ENCODE data around the gene MGST3. TPM values are rescaled to one million over a fixed set of nuclear protein-coding genes. Genes with fewer than 3 reads are reported as not detected.

Gene MGST3
- 95.6 and 153 TPM in 2 replicates for total RNA-seq

GRCh38 chr1:165630629-165631341, at the start of gene MGST3:
TSS of gene MGST3 (plus strand) at chr1:165631234. CDS start at chr1:165649848, 18,614 bp downstream.

GRCh38 chr1:165697881-165698760, 67.1 kb downstream of the MGST3 start, which contains the start of gene ALDH9A1:
TSS of gene ALDH9A1 (minus strand) at chr1:165698562. CDS start at chr1:165698558, 4 bp downstream.

Other genes with a start within 250 kb of the MGST3 start
- not detected in 2 replicates for gene RXRG, start 186.1 kb upstream of the MGST3 start, total RNA-seq
- gene LRRC52, start 87.2 kb upstream of the MGST3 start, total RNA-seq: not detected in 2 replicates
- gene ALDH9A1, start 67.3 kb downstream of the MGST3 start, total RNA-seq: 63.2 and 72.8 TPM in 2 replicates
- 45.3 and 50.3 TPM in 2 replicates for gene TMCO1, start 137.6 kb downstream of the MGST3 start, total RNA-seq
- gene UCK2, start 196.4 kb downstream of the MGST3 start, total RNA-seq: 85.2 and 93.7 TPM in 2 replicates